MM.1S (cell line): ENCODE measurements around the gene DENND5B.

Experiments
- CTCF ChIP-seq: fragments of 300-600 bp; sonication (generic); IDR thresholded peaks from 2 replicates; pipeline ENCODE4 v1.5.1; 2016; ENCODE audit warnings: antibody characterized with exemption, low read length, mixed read lengths
- EZH2phosphoT487 ChIP-seq: fragments of 300-600 bp; sonication (generic); IDR thresholded peaks from 2 replicates; pipeline ENCODE4 v1.6.1; 2018; ENCODE audit warnings: antibody characterized with exemption, low read length

DNA sequence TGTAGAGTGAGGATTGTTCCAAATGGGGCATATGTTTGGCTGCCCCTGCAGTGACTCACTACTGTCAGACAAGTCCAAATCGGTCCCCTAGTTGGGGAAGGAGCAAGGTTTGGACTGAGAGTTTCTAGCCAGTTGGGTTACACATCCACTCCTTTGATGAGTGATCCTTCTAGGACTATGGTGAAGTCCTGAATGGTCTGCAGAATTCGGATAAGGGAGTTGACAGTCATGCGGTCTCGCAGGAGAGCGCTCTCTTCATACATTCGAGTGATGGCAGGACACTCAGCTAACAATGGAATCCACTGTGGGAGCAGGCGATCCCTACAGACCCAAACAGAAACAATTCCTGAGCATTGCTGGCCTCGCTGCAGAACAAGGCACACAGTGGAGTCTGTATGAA lies 203.5 kb downstream of the DENND5B start:
- TF ChIP-seq CTCF (no peak), EZH2phosphoT487 (no peak)
